Activated B cell treated with CpG ODN at 0.5 μM for 24 hours (primary cell): ENCODE results near the gene TOMM40L. TPM values are rescaled to one million over a fixed set of nuclear protein-coding genes. Genes with fewer than 3 reads are reported as not detected.

ENCODE experiments used
- ATAC-seq: fragments of 200-7000 bp; cut with Tn5 transposase; one replicate; pipeline ENCODE4 v1.10.0; 2021; ENCODE audit warnings: low read depth, mild to moderate bottlenecking, moderate library complexity
- CTCF ChIA-PET: fragments of 350-600 bp; sonication (Branson Sonifier 250); formaldehyde crosslinking; loops from one replicate; lab custom pipeline; 2021; ENCODE audit warnings: antibody characterized with exemption; lab: Charles Lee
- POLR2A ChIA-PET: fragments of 350-600 bp; sonication (Branson Sonifier 250); formaldehyde crosslinking; loops from one replicate; lab custom pipeline; 2021; ENCODE audit warnings: antibody characterized with exemption; lab: Charles Lee
- DNase-seq: peaks from one replicate; pipeline ENCODE4 v3.0.0; 2022
- H3K27ac Mint-ChIP-seq: one replicate; pipeline ENCODE4 v1.8.0; 2020; ENCODE audit warnings: mixed read lengths
- H3K27me3 Mint-ChIP-seq: one replicate; pipeline ENCODE4 v1.8.0; 2021; ENCODE audit warnings: mixed read lengths
- H3K36me3 Mint-ChIP-seq: one replicate; pipeline ENCODE4 v1.8.0; 2021; ENCODE audit warnings: low read depth, mixed read lengths
- H3K4me1 Mint-ChIP-seq: one replicate; pipeline ENCODE4 v1.8.0; 2021; ENCODE audit warnings: mixed read lengths
- H3K4me3 Mint-ChIP-seq: one replicate; pipeline ENCODE4 v1.8.0; 2020; ENCODE audit warnings: mild to moderate bottlenecking, mixed read lengths
- H3K9me3 Mint-ChIP-seq: one replicate; pipeline ENCODE4 v1.8.0; 2020; ENCODE audit warnings: mixed read lengths
- CTCF ChIP-seq: fragments of 200-600 bp; IDR thresholded peaks from one replicate; pipeline ENCODE4 v1.8.0; 2022; ENCODE audit warnings: antibody characterized with exemption, mild to moderate bottlenecking
- intact Hi-C: fragments of 100-400 bp; cut with micrococcal nuclease; formaldehyde crosslinking; loops from one replicate; pipeline ENCODE4 v1.15.1; 2024
- total RNA-seq: library from RNA; stranded (reverse); gene quantifications from 2 replicates; pipeline ENCODE4 v1.2.3, GENCODE V29; 2022

TOMM40L gene
- total RNA-seq, 1 donor from 2014 or later, result 11.7 TPM

- H3K36me3 Mint-ChIP-seq, result no peaks in the 10 kb centered on the region
- ChIA-PET CTCF (interaction anchor here (1.0 to 2.4 kb wide), 5 partner anchors 8 to 196 kb away, joined by 4 to 11 read pairs (median 5); partner anchors contain the start of genes B4GALT3, PPOX and TOMM40L), POLR2A (interaction anchor here (0.7 to 2.9 kb wide), 16 partner anchors 9 to 608 kb away, joined by 3 to 40 read pairs (median 4); partner anchors contain the start of genes B4GALT3, DEDD, KLHDC9 and NDUFS2)
- peaks cover 80% of the 10 kb centered on the region for H3K4me1 Mint-ChIP-seq
- H3K27me3 Mint-ChIP-seq, result no peaks in the 10 kb centered on the region
- TF ChIP-seq CTCF, result no peak
- intact Hi-C loops, result loop anchor here (1.0 to 2.0 kb wide), 5 partner anchors 9 to 39 kb away; partner anchors contain the start of genes B4GALT3, NDUFS2 and PPOX
- ATAC-seq (peak; percentile 65), DNase-seq (peak; percentile 34)
- peak overlapping the region; percentile 93 for H3K27ac Mint-ChIP-seq
- H3K9me3 Mint-ChIP-seq, result no peaks in the 10 kb centered on the region
- peak overlapping the region; percentile 77 for H3K4me3 Mint-ChIP-seq
Measured at GRCh38 chr1:161185732-161186311, 40.0 kb upstream of the TOMM40L start.

GRCh38 chr1:161187311-161187710, 38.5 kb upstream of the TOMM40L start:
- ChIA-PET POLR2A (interaction anchor here (0.6 to 2.9 kb wide), 4 partner anchors 8 to 513 kb away, joined by 9 to 21 read pairs (median 13); partner anchors contain the start of genes B4GALT3 and PPOX), CTCF (interaction anchor here (1.6 to 2.4 kb wide), 2 partner anchors 22 to 38 kb away, joined by 6 to 11 read pairs; partner anchors contain the start of genes PPOX and TOMM40L)
- Mint-ChIP-seq H3K27me3 (no peaks in the 10 kb centered on the region), H3K9me3 (no peaks in the 10 kb centered on the region), H3K4me1 (peaks cover 71% of the 10 kb centered on the region), H3K4me3 (peak overlapping the region; percentile 38), H3K36me3 (no peaks in the 10 kb centered on the region), H3K27ac (peak overlapping the region; percentile 93)
- no peak for DNase-seq
- ATAC-seq, result no peak
- intact Hi-C loops, result no loop called here
- TF ChIP-seq CTCF, result no peak

DNA sequence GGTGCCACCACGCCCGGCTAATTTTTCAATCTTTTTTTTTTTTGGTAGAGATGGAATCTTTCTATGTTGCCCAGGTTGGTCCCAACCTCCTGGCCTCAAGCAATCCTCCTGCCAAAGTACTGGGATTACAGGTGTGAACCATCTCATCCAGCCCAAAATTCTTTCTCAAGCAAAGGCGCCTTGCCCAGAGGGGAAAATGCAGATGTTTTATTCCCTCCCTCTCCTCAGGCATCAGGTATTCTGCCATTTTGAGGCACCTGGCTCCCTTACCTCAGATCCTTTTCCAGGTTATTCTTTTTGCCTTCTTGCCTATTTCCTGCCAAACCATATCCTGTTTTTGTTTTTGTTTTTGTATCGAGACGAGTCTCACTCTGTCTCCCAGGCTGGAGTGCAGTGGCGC, 37.5 kb upstream of the TOMM40L start:
- peak overlapping the region; percentile 77 for H3K27ac Mint-ChIP-seq

GRCh38 chr1:161189036-161189435, 36.8 kb upstream of the TOMM40L start:
- no peak for DNase-seq
- H3K4me1 Mint-ChIP-seq, result peaks cover 70% of the 10 kb centered on the region
- ChIA-PET CTCF (no interaction called here), POLR2A (no interaction called here)
- no peaks in the 10 kb centered on the region for H3K27me3 Mint-ChIP-seq
- H3K36me3 Mint-ChIP-seq, result no peaks in the 10 kb centered on the region
- no peak overlapping the region for H3K4me3 Mint-ChIP-seq
- no peak for ATAC-seq
- TF ChIP-seq CTCF, result no peak
- intact Hi-C loops, result no loop called here
- H3K9me3 Mint-ChIP-seq, result no peaks in the 10 kb centered on the region
- H3K27ac Mint-ChIP-seq, result peak overlapping the region; percentile 76

More for the DNA sequence above, 37.5 kb upstream of the TOMM40L start:
- no peaks in the 10 kb centered on the region for H3K36me3 Mint-ChIP-seq
- ATAC-seq (no peak), DNase-seq (no peak)
- H3K27me3 Mint-ChIP-seq, result no peaks in the 10 kb centered on the region
- CTCF ChIA-PET, result no interaction called here
- H3K4me3 Mint-ChIP-seq, result no peak overlapping the region
- peaks cover 73% of the 10 kb centered on the region for H3K4me1 Mint-ChIP-seq
- POLR2A ChIA-PET, result interaction anchor here (0.6 to 0.8 kb wide), 3 partner anchors 11 to 542 kb away, joined by 3 to 6 read pairs (median 3); partner anchors contain the start of genes B4GALT3 and PPOX
- intact Hi-C loops, result no loop called here
- TF ChIP-seq CTCF, result no peak
- no peaks in the 10 kb centered on the region for H3K9me3 Mint-ChIP-seq

GRCh38 chr1:161190962-161191521, 34.8 kb upstream of the TOMM40L start:
- no peaks in the 10 kb centered on the region for H3K27me3 Mint-ChIP-seq
- POLR2A ChIA-PET, result interaction anchor here (0.5 to 3.3 kb wide), 4 partner anchors 9 to 17 kb away, joined by 3 to 23 read pairs (median 7); partner anchors contain the start of genes B4GALT3 and NDUFS2
- no peaks in the 10 kb centered on the region for H3K9me3 Mint-ChIP-seq
- H3K4me3 Mint-ChIP-seq, result no peak overlapping the region
- CTCF ChIA-PET, result interaction anchor here (0.7 to 5.0 kb wide), 10 partner anchors 10 to 198 kb away, joined by 3 to 40 read pairs (median 6); partner anchors contain the start of genes CFAP126, FCER1G, PCP4L1 and PPOX
- peaks cover 68% of the 10 kb centered on the region for H3K4me1 Mint-ChIP-seq
- no peak overlapping the region for H3K27ac Mint-ChIP-seq
- H3K36me3 Mint-ChIP-seq, result no peaks in the 10 kb centered on the region
- TF ChIP-seq CTCF, result no peak
- DNase-seq, result no peak
- intact Hi-C loops, result loop anchor here (5.0 kb wide), 1 partner anchor 101 kb away; no protein-coding TSS in a partner anchor
- no peak for ATAC-seq
